Cerebellar nuclear complex (tissue), 1 donor: Measurements from ENCODE around the gene SHKBP1.

Experiments used
- DNase-seq, 2 experiments: peaks; one replicate each; lab custom pipeline; 2025; lab: John Stamatoyannopoulos, UW

SHKBP1 gene

GRCh38 chr19:40640744-40641143 is 64.1 kb downstream of the SHKBP1 start:
- no peak for DNase-seq
